Measurements from ENCODE around the gene UBQLN2.

DNA sequence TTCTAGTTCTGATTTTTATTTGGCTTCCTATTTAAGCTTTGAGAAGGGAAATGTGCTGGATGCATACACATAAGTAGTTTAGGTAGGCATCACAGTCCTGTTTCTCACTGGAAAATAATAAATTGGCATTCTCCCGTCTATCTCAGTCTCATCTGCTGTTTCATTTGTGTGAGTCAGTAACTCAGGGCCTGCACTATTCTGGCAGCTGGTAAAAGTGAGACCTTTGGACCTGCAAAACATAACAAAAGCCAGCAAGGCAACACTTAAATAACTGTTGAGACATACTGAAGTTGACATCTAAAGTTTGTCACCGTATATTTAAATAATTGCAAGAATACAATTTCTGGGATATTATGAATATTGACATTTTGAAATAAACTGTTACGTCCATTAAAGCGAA lies 8.6 kb upstream of the UBQLN2 start:
- TF ChIP-seq, protein P1, sequence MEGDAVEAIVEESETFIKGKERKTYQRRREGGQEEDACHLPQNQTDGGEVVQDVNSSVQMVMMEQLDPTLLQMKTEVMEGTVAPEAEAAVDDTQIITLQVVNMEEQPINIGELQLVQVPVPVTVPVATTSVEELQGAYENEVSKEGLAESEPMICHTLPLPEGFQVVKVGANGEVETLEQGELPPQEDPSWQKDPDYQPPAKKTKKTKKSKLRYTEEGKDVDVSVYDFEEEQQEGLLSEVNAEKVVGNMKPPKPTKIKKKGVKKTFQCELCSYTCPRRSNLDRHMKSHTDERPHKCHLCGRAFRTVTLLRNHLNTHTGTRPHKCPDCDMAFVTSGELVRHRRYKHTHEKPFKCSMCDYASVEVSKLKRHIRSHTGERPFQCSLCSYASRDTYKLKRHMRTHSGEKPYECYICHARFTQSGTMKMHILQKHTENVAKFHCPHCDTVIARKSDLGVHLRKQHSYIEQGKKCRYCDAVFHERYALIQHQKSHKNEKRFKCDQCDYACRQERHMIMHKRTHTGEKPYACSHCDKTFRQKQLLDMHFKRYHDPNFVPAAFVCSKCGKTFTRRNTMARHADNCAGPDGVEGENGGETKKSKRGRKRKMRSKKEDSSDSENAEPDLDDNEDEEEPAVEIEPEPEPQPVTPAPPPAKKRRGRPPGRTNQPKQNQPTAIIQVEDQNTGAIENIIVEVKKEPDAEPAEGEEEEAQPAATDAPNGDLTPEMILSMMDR (IDR thresholded peaks at IDR 0.05; ENCODE audit: low read depth, low read length) = no peak
- no peak for TF ChIP-seq EZH2phosphoT487 (IDR thresholded peaks at IDR 0.05; ENCODE audit: low read depth)
